Measurements from ENCODE around the gene SHLD1. TPM values are rescaled to one million over a fixed set of nuclear protein-coding genes. Genes with fewer than 3 reads are reported as not detected.
"Not testable (repeated sequence)": the region's sequence is repeated elsewhere in the genome, so short reads cannot be mapped to it uniquely, and the experiment has no call there.

Gene SHLD1
- total RNA-seq, 8 experiments from 2014 or later, result 6.4 to 10.4 (median 8.7) TPM

DNA sequence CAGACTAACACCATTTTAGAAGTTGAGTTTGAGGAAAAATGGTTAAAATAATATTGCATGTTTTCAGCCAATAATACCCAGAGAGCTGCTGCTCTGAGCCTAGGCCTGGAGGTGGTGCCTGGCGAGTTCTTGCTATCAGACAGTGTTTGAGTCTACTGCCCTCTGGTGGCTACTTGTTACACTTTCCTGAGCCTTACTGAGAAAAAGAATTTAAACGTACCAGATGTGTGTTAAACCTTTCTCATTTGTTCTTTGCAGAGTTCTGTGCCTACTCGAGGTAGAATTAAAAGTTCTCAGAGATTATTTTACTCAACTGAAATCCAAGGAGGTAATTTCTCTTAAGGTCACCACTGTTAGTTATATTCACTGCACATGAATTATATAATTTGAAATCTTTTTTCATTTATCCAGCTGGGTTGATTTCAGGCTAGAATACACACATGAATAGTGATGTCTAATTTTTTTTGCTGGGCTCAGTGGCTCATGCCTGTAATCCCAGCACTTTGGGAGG is 38.2 kb downstream of the SHLD1 start:
- 0 to 20% (median 0%) methylated on average over 1 to 3 of the region's 3 CpGs; no CpG with 5 or more reads in 1 of the 10 experiments for WGBS, 10 experiments
- no peaks in the 10 kb centered on the region for H3K4me1 ChIP-seq (replicated peaks in 1 of 2)
- no peak overlapping the region for H3K27ac ChIP-seq
- peak; percentile 73 to 96 (median 86) for ATAC-seq (replicated peaks in 6 of 8)
- in situ Hi-C loops (cut with MboI; ENCODE audit: low pct_unique_long_range_greater_than_20kb in 2 of 9, low sequenced_read_pairs in 9 of 9, unreplicated experiment in 9 of 9), result loop anchor here (25.0 kb wide), 2 partner anchors 226 to 251 kb away; no protein-coding TSS in a partner anchor
- H3K4me3 ChIP-seq, result no peak overlapping the region

DNA sequence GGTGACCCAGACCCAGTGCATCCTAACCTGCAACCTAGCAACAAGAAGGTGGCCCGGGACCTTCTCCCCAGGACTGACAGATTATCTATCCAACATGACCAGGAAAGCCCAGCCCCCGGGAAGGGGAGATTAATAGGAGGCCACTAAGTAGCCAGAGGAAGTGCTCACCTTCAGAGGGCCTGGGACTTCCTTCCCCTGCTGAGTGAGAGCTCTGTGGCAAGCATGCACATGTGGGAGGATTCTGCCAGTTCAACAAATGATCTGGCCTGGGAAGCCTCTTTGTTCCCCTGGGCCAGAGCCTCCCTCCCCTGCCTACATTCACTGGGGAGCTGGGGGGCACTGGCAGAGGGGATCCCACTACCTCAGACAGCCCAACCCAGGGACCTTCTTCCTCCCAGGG is 39.6 kb downstream of the SHLD1 start:
- no peak overlapping the region for H3K4me3 ChIP-seq
- WGBS, 10 experiments, result 56 to 93% (median 89%) methylated on average over 2 of the region's 2 CpGs; no CpG with 5 or more reads in 6 of the 10 experiments
- in situ Hi-C loops (cut with MboI; ENCODE audit: low pct_unique_long_range_greater_than_20kb in 2 of 9, low sequenced_read_pairs in 9 of 9, unreplicated experiment in 9 of 9), result loop anchor here (25.0 kb wide), 2 partner anchors 228 to 253 kb away; no protein-coding TSS in a partner anchor

DNA sequence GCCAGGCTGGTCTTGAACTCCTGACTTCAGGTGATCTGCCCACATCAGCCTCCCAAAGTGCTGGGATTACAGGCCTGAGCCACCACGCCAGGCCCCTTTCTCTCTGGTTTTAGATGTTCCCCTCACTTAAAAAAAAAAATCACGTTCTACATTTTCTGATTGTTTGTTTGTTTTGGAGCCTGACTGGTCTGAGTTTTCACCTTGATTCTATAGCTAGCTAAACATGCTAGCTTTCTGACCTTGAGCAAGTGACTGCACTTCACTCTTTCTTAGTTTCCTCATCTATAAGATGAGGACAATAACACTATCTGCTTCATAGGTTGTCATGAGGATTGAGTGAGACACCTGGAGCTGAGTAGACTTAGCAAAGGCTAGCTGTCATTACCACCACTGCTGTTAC is 43.7 kb downstream of the SHLD1 start:
- no peak for ATAC-seq (replicated peaks in 6 of 8)
- Histone ChIP-seq H3K4me3 (no peak overlapping the region), H3K4me1 (replicated peaks in 1 of 2) (no peaks in the 10 kb centered on the region), H3K27ac (no peak overlapping the region)
- in situ Hi-C loops (cut with MboI; ENCODE audit: low pct_unique_long_range_greater_than_20kb in 2 of 9, low sequenced_read_pairs in 9 of 9, unreplicated experiment in 9 of 9), result loop anchor here (25.0 kb wide), 2 partner anchors 232 to 257 kb away; no protein-coding TSS in a partner anchor
- 67 to 93% (median 80%) methylated on average over 1 to 2 of the region's 2 CpGs; no CpG with 5 or more reads in 6 of the 10 experiments for WGBS, 10 experiments

More for the DNA sequence above, 39.6 kb downstream of the SHLD1 start:
- ATAC-seq (replicated peaks in 6 of 8), result no peak
- Histone ChIP-seq H3K4me1 (replicated peaks in 1 of 2) (no peaks in the 10 kb centered on the region), H3K27ac (no peak overlapping the region)

DNA sequence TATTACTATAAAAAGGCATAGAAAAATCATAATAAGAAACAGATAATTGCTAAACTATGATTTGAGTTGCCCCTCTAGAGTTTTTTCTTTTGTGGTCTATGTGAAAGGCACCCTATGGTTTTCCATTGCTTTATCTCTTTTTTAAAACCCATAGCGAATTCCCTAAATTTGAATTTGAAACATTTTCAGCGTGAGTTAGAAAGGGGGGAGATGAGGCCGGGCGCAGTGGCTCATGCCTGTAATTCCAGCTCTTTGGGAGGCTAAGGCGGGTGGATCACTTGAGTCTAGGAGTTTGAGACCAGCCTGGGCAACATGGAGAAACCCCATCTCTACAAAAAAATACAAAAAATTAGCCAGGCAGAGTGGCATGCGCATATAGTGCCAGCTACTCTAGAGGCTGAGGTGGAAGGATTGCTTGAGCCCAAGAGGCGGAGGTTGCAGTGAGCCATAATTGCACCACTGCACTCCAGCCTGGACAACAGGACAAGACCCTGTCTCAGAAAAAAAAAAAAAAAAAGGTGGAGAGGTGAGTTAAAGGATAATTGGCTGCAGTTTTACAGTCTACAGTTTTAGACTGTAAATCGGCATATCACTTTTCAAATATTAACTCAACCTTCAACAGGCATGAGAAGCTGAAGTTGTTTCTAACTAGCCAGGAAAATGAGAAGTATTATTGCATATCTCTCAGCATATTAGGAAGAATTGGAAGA is 46.3 kb downstream of the SHLD1 start:
- in situ Hi-C loops (cut with MboI; ENCODE audit: low pct_unique_long_range_greater_than_20kb in 2 of 9, low sequenced_read_pairs in 9 of 9, unreplicated experiment in 9 of 9), result loop anchor here (25.0 kb wide), 2 partner anchors 234 to 259 kb away; no protein-coding TSS in a partner anchor
- Histone ChIP-seq H3K4me1 (replicated peaks in 1 of 2) (no peaks in the 10 kb centered on the region), H3K4me3 (no peak overlapping the region), H3K27ac (no peak overlapping the region)
- ATAC-seq (replicated peaks in 6 of 8), result no peak
- WGBS, 10 experiments, result 54 to 100% (median 84%) methylated on average over 1 to 6 of the region's 8 CpGs

DNA sequence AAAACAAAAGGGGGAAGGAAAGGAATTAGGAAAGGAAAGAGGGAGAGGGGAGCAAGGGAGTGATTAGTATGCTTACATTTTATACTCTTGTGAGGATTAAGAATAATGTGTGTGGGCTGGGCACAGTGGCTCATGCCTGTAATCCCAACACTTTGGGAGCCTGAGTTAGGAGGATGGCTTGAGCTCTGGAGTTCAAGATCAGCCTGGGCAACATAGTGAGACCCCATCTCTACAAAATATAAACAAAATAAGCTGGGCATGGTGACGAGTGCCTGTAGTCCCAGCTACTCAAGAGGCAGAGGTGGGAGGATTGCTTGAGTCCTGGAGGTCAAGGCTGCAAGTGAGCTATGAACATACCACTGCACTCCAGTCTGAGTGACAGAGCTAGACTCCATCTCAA is 47.0 kb downstream of the SHLD1 start:
- Histone ChIP-seq H3K4me3 (no peak overlapping the region), H3K27ac (no peak overlapping the region), H3K4me1 (replicated peaks in 1 of 2) (no peaks in the 10 kb centered on the region)
- in situ Hi-C loops (cut with MboI; ENCODE audit: low pct_unique_long_range_greater_than_20kb in 2 of 9, low sequenced_read_pairs in 9 of 9, unreplicated experiment in 9 of 9), result loop anchor here (25.0 kb wide), 2 partner anchors 235 to 260 kb away; no protein-coding TSS in a partner anchor
- 33 to 100% (median 71%) methylated on average over 1 of the region's 1 CpG; no CpG with 5 or more reads in 6 of the 10 experiments for WGBS, 10 experiments
- no peak for ATAC-seq (replicated peaks in 6 of 8)

DNA sequence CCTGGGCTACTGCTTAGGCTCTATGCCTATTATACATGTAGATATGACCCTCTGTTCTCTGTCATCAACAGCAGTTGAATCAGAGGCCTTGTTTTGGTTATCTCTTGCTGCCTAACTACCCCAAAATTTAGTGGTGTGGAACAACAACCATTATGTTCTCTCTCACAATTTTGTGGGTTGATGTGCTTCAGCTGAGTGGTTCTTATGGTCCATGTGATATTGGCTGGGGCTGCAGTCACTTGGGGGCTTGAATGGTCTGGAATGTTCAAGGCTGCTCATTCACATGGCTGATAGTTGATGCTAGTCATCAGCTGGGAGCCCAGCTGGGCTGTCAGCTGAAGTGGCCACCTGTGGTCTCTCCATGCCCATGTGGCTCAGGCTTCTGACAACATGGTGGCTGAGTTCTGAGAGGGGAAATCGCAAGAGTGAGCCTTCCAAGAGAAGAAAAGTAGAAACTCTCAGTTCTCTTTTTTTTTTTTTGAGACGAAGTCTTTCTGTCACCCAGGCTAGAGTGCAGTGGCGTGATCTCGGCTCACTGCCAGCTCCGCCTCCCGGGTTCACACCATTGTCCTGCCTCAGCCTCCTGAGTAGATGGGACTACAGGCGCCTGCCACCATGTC is 47.8 kb downstream of the SHLD1 start:
- in situ Hi-C loops (cut with MboI; ENCODE audit: low pct_unique_long_range_greater_than_20kb in 2 of 9, low sequenced_read_pairs in 9 of 9, unreplicated experiment in 9 of 9), result loop anchor here (25.0 kb wide), 2 partner anchors 236 to 261 kb away; no protein-coding TSS in a partner anchor
- no peak for ATAC-seq (replicated peaks in 6 of 8)
- 0 to 100% (median 100%) methylated on average over 1 to 7 of the region's 7 CpGs; no CpG with 5 or more reads in 3 of the 10 experiments for WGBS, 10 experiments
- Histone ChIP-seq H3K4me3 (no peak overlapping the region), H3K4me1 (replicated peaks in 1 of 2) (no peaks in the 10 kb centered on the region), H3K27ac (no peak overlapping the region)

DNA sequence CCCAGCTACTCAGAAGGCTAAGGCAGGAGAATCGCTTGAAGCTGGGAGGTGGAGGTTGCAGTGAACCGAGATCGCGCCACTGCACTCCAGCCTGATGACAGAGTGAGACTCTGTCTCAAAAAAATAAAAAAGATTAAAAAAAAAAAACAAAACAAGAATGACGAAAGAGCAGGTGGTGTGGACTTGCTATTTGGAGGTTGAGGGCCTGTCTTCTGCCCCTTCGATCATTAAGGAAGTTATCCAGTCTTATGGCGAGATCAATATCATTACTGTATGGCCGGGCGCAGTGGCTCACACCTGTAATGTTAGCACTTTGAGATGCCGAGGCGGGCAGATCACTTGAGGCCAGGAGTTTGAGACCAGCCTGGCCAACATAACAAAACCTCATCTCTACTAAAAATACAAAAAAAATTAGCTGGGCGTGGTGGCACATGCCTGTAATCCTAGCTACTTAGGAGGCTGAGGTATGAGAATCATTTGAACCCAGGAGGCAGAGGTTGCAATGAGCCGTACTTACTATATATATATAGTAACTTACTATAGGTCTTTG is 53.6 kb downstream of the SHLD1 start:
- in situ Hi-C loops (cut with MboI; ENCODE audit: low pct_unique_long_range_greater_than_20kb in 2 of 9, low sequenced_read_pairs in 9 of 9, unreplicated experiment in 9 of 9), result loop anchor here in 1 of 9 experiments (25.0 kb wide), 1 partner anchor 133 kb away; no protein-coding TSS in a partner anchor
- 60 to 100% (median 89%) methylated on average over 1 to 13 of the region's 13 CpGs; no CpG with 5 or more reads in 1 of the 10 experiments for WGBS, 10 experiments
- not testable (repeated sequence) for H3K4me1 ChIP-seq (replicated peaks in 1 of 2); H3K4me3 ChIP-seq; ATAC-seq (replicated peaks in 6 of 8); H3K27ac ChIP-seq

DNA sequence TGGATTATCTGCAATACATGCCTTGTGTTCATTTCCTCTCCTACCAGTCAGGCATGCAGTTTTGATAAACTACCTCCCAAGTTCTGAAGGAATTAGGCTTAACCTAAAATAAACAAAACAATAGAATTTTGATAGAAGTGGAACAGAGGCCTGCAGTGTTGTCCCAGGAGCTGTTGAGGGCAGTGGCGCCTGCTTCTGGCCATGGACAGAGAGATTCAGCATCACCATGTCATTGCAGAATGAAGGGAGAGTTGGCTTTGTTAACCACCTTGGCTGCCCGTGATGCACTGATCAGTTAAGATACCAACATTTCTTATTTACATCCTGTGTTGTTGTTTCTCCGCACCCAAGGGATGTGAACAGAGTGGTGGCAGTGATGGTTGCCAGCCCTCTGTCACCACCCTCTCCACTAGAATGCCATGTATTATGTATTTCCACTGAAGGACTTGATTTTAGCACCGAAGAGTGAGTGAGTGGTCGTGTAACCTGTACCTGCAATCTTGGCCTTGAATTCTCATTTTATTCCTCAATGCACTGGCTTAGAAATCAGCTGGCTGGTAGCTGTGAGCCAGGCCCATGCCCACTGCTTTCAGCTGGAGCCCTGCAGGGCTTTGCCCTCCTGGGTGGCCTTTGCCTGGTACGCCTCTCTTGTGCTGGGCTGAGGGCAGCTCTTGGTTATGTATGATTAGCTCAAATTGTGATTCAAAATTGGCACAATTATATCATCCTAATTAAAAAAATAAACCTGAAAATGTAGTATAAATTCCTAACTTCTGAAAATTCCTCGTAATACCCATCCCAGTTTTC is 56.5 kb downstream of the SHLD1 start:
- H3K4me1 ChIP-seq (replicated peaks in 1 of 2), result no peaks in the 10 kb centered on the region
- 62 to 100% (median 90%) methylated on average over 1 to 5 of the region's 7 CpGs for WGBS, 10 experiments
- in situ Hi-C loops (cut with MboI; ENCODE audit: low pct_unique_long_range_greater_than_20kb in 2 of 9, low sequenced_read_pairs in 9 of 9, unreplicated experiment in 9 of 9), result loop anchor here in 1 of 9 experiments (25.0 kb wide), 1 partner anchor 131 kb away; no protein-coding TSS in a partner anchor
- no peak overlapping the region for H3K27ac ChIP-seq
- no peak for ATAC-seq (replicated peaks in 6 of 8)
- no peak overlapping the region for H3K4me3 ChIP-seq

DNA sequence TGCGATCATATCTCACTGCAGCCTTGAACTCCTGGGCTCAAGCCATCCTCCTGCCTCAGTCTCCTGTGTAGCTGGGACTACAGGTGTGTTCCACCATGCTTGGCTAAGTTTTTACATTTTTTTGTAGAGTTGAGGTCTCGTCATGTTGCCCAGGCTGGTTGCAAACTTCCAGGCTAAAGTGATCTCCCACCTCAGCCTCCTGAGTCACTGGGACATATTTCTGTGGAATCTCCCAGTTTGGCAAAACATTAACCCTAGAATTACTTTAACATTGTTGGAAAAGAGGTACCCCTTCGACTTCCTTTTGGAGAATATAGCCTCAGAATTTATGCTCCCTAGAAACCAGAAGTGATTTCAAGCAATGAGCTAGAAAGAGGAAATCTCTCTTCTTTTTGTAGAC is 57.2 kb downstream of the SHLD1 start:
- H3K4me3 ChIP-seq, result no peak overlapping the region
- in situ Hi-C loops (cut with MboI; ENCODE audit: low pct_unique_long_range_greater_than_20kb in 2 of 9, low sequenced_read_pairs in 9 of 9, unreplicated experiment in 9 of 9), result loop anchor here in 1 of 9 experiments (25.0 kb wide), 1 partner anchor 130 kb away; no protein-coding TSS in a partner anchor
- no peak overlapping the region for H3K27ac ChIP-seq
- no peak for ATAC-seq (replicated peaks in 6 of 8)
- H3K4me1 ChIP-seq (replicated peaks in 1 of 2), result no peaks in the 10 kb centered on the region
- WGBS, 10 experiments, result 46 to 97% (median 81%) methylated on average over 1 to 3 of the region's 3 CpGs

DNA sequence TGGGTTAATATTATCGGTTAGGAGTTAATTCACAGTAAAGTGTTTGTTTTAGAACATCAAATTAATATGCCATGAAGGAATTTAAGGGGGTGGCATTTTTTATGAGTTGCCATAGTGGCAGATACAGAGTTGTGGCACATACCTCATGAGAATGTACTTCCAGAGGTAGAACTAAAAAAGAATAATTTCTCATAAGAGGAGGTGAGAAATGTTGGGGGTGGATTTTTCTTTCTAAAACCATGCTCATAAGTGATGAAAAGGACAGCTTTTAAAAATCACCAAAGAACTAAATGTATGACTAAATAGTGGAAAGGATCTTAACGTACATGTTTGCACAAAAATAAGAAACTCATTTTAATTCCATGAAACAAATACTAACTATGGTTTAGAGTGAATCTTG is 58.7 kb downstream of the SHLD1 start:
- Histone ChIP-seq H3K4me3 (no peak overlapping the region), H3K27ac (no peak overlapping the region), H3K4me1 (replicated peaks in 1 of 2) (no peaks in the 10 kb centered on the region)
- WGBS, 10 experiments, result 42 to 100% (median 91%) methylated on average over 1 to 2 of the region's 2 CpGs
- no peak for ATAC-seq (replicated peaks in 6 of 8)
- in situ Hi-C loops (cut with MboI; ENCODE audit: low pct_unique_long_range_greater_than_20kb in 2 of 9, low sequenced_read_pairs in 9 of 9, unreplicated experiment in 9 of 9), result loop anchor here in 1 of 9 experiments (25.0 kb wide), 1 partner anchor 128 kb away; no protein-coding TSS in a partner anchor

DNA sequence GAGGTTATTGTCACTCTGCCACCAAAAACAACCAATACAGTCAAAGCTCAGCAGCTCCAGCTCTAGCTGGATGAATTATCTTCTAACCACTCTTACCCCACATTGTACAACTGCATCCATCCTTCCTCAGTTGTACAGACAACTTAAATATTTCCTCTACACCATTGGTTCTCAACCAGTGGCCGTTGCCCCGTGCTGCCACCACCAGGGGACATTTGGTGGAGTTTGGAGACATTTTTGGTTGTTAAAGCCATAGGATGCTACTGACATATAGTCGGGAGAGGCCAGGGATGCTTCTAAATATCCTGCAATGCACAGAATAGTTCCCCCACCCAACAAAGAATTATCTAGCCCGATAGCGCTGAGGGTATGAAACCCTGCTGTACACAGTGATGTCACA is 59.3 kb downstream of the SHLD1 start:
- in situ Hi-C loops (cut with MboI; ENCODE audit: low pct_unique_long_range_greater_than_20kb in 2 of 9, low sequenced_read_pairs in 9 of 9, unreplicated experiment in 9 of 9), result loop anchor here in 1 of 9 experiments (25.0 kb wide), 1 partner anchor 128 kb away; no protein-coding TSS in a partner anchor
- Histone ChIP-seq H3K4me3 (no peak overlapping the region), H3K4me1 (replicated peaks in 1 of 2) (no peaks in the 10 kb centered on the region), H3K27ac (no peak overlapping the region)
- ATAC-seq (replicated peaks in 6 of 8), result no peak
- 50 to 100% (median 88%) methylated on average over 1 to 5 of the region's 5 CpGs; no CpG with 5 or more reads in 2 of the 10 experiments for WGBS, 10 experiments

DNA sequence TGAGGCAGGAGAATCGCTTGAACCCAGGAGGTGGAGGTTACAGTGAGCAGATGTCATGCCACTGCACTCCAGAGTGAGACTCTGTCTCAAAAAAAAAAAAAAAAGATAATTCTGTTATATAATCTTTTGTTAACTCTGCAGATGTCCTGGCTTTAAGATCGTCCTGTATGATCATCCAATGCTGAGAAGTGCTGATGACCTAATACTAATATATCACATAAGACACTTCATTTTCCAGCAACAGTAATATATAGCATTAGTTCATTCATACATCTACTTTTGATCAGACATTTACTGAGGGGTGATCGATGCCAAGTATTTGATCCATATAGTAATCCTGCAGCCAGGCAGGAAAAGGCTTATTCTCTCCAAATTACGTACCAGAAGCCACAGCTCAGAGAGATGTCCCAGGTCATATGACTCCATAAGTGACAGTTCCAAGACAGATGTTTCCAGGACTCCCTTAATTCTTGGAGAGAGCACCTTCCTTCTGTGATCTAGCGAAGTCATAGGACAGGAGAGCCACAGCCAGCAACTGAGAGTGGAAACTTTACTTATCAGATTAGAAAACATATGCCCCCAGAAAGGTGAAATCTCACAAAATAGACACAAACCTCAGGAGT is 60.7 kb downstream of the SHLD1 start:
- in situ Hi-C loops (cut with MboI; ENCODE audit: low pct_unique_long_range_greater_than_20kb in 2 of 9, low sequenced_read_pairs in 9 of 9, unreplicated experiment in 9 of 9), result loop anchor here in 1 of 9 experiments (25.0 kb wide), 1 partner anchor 126 kb away; no protein-coding TSS in a partner anchor
- no peak overlapping the region for H3K27ac ChIP-seq
- peak in 5 of 8 experiments; percentile 46 to 90 (median 88) for ATAC-seq (replicated peaks in 6 of 8)
- WGBS, 10 experiments, result 62 to 100% (median 84%) methylated on average over 1 to 3 of the region's 5 CpGs
- H3K4me1 ChIP-seq (replicated peaks in 1 of 2), result no peaks in the 10 kb centered on the region
- no peak overlapping the region for H3K4me3 ChIP-seq

Data from motor neuron (in vitro differentiated cells).